Right lobe of liver (tissue), 6 donors: Measurements from ENCODE around the gene TTC38. TPM values are rescaled to one million over a fixed set of nuclear protein-coding genes. Genes with fewer than 3 reads are reported as not detected.
A peak's percentile ranks its signal among the peaks of the same experiment; 100 is the strongest.
"Not testable (repeated sequence)": the region's sequence is repeated elsewhere in the genome, so short reads cannot be mapped to it uniquely, and the experiment has no call there.

Source experiments
- ATAC-seq, 4 donors: fragments of 200-7000 bp; cut with Tn5 transposase; one replicate each; pipeline ENCODE4 v1.9.1; 2020; ENCODE audit warnings: mild to moderate bottlenecking in 4 of 4, moderate library complexity in 4 of 4
- DNase-seq, 3 donors: peaks; one replicate each; pipeline ENCODE4 v3.0.0-alpha.2; 2020
- H3K27ac ChIP-seq, 3 donors: fragments of 200-600 bp; one replicate each; pipeline ENCODE4 v1.8.0; 2022
- H3K27me3 ChIP-seq, 2 donors: fragments of 200-600 bp; one replicate each; pipeline ENCODE4 v1.8.0; 2022
- H3K36me3 ChIP-seq, 4 donors: fragments of 200-600 bp; sonication (generic) in 1 of 4; one replicate each; pipeline versions ENCODE4 v1.5.1 to v1.8.0; 2017 to 2022; ENCODE audit warnings: control low read depth in 1 of 4
- H3K4me1 ChIP-seq, 4 donors: fragments of 200-600 bp; sonication (generic) in 1 of 4; one replicate each; pipeline versions ENCODE4 v1.5.1 to v1.8.0; 2017 to 2022; ENCODE audit warnings: control low read depth in 1 of 4
- H3K4me3 ChIP-seq, 3 donors: fragments of 200-600 bp; one replicate each; pipeline ENCODE4 v1.8.0; 2022
- H3K9me3 ChIP-seq, 4 donors: fragments of 200-600 bp; sonication (generic) in 1 of 4; one replicate each; pipeline versions ENCODE4 v1.5.1 to v1.8.0; 2017 to 2022; ENCODE audit warnings: control low read depth in 1 of 4
- POLR2A ChIP-seq: fragments of 450-650 bp; IDR thresholded peaks from one replicate; pipeline ENCODE4 v1.6.1; 2017; ENCODE audit warnings: antibody characterized with exemption, mild to moderate bottlenecking
- WGBS: methylation state at CpG from one replicate; pipeline ENCODE4 v1.1.6; 2018; ENCODE audit warnings: low coverage, low lambda C conversion rate; ENCODE audit not compliant: insufficient coverage; ENCODE audit errors: missing lambda C conversion rate; 5-methylcytosine and 5-hydroxymethylcytosine counted together
- intact Hi-C, 2 donors: fragments of 100-400 bp; cut with DNase I; formaldehyde crosslinking; loops; one replicate each; pipeline versions ENCODE4 v1.11.2 to v1.14.1; 2022
- total RNA-seq, 6 experiments: library from RNA; depleted of rRNA in 2 of 6; stranded (reverse); fragments of >200 nt in 2 of 6; fragmentation: NEBNext Ultra II Directional in 3 of 6; extraction: Animal tissue kit (Norgen Biotek cat#: 25700) in 3 of 6; gene quantifications; one replicate each; pipeline versions ENCODE4 v1.1.0 to v1.2.4, GENCODE V29; 2016 to 2023
- TF ChIP-seq, protein P1 (sequence below), 4 donors: fragments of 200-600 bp in 3 of 4; fragments of 450-650 bp in 1 of 4; IDR thresholded peaks; one replicate each; pipeline versions ENCODE4 v1.5.1 to v1.8.0; 2016 to 2022; ENCODE audit warnings: antibody characterized with exemption in 4 of 4, mild to moderate bottlenecking in 2 of 4
- donor health status: DM: no; HTN: yes; CAD: no.
- donor health status: DM: no; HTN: no; CAD: no.
- donor health status: DM: no; HTN: no; CAD: no.
- donor health status: DM: no; HTN: yes; CAD: no.
- donor health status: DM: no; HTN: yes; CAD: no.

TTC38 gene
- total RNA-seq, 6 experiments from 2014 or later: 91.1 to 278 (median 195) TPM

DNA sequence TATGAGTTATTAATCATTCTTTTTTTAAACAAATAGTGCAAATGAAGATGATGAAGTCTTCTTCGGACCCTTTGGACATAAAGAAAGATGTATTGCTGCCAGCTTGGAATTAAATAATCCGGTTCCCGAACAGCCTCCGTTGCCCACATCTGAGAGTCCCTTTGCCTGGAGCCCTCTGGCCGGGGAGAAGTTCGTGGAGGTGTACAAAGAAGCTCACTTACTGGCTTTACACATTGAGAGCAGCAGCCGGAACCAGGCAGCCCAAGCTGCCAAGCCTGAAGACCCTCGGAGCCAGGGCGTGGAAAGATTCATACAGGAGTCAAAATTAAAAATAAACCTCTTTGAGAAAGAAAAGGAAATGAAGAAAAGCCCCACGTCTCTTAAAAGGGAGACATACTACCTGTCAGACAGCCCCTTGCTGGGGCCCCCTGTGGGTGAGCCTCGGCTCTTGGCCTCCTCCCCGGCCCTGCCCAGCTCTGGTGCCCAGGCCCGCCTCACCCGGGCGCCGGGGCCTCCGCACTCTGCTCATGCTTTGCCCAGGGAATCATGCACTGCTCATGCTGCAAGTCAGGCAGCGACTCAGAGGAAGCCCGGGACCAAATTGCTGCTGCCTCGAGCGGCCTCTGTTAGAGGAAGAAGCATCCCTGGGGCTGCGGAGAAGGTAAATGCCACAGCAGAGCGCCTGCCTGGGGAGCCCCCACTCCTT lies 40.6 kb downstream of the TTC38 start:
- Histone ChIP-seq H3K4me3 (no peak overlapping the region), H3K4me1 (no peaks in the 10 kb centered on the region), H3K36me3 (no peaks in the 10 kb centered on the region), H3K27ac (no peak overlapping the region), H3K27me3 (no peaks in the 10 kb centered on the region), H3K9me3 (no peaks in the 10 kb centered on the region)
- TF ChIP-seq POLR2A: no peak
- TF ChIP-seq, protein P1, sequence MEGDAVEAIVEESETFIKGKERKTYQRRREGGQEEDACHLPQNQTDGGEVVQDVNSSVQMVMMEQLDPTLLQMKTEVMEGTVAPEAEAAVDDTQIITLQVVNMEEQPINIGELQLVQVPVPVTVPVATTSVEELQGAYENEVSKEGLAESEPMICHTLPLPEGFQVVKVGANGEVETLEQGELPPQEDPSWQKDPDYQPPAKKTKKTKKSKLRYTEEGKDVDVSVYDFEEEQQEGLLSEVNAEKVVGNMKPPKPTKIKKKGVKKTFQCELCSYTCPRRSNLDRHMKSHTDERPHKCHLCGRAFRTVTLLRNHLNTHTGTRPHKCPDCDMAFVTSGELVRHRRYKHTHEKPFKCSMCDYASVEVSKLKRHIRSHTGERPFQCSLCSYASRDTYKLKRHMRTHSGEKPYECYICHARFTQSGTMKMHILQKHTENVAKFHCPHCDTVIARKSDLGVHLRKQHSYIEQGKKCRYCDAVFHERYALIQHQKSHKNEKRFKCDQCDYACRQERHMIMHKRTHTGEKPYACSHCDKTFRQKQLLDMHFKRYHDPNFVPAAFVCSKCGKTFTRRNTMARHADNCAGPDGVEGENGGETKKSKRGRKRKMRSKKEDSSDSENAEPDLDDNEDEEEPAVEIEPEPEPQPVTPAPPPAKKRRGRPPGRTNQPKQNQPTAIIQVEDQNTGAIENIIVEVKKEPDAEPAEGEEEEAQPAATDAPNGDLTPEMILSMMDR (IDR thresholded peaks at IDR 0.05): no peak
- ATAC-seq (no peak), DNase-seq (no peak)
- 79% methylated on average over 7 of the region's 23 CpGs for WGBS
- intact Hi-C loops: no loop called here

DNA sequence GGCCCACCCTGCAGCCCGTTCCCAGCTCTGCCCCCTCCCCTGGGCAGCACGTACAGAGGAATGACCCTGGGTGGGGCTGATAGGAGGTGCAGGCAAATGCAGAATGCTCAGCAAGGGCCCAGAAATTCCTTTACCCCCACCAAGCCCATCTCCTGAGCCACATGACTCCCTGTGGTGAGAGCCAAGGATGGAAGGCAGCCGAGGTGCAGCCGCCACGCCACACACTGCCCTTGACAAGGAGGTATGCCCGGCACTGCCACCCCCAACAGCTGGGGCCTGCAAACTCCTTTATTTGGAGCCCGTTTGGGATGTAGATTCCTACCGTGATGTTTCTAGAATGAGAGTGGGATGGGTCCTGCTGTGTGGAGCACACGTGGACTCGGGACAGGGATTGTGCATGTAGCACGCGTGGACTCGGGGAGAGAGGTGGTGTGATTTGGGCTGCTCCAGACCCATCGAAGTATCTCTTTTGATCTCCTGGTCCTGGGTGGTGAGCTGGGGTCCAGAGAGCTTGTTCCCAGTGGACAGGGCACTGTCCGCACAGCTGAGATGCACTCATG lies 41.8 kb downstream of the TTC38 start:
- Histone ChIP-seq H3K36me3 (no peaks in the 10 kb centered on the region), H3K27me3 (no peaks in the 10 kb centered on the region), H3K4me3 (no peak overlapping the region), H3K27ac (no peak overlapping the region), H3K4me1 (no peaks in the 10 kb centered on the region), H3K9me3 (no peaks in the 10 kb centered on the region)
- ATAC-seq: no peak
- 100% methylated on average over 1 of the region's 15 CpGs for WGBS
- intact Hi-C loops: loop anchor here (5.0 kb wide), 2 partner anchors 187 to 317 kb away; no protein-coding TSS in a partner anchor
- DNase-seq: no peak
- TF ChIP-seq, protein P1 (IDR thresholded peaks at IDR 0.05): no peak
- no peak for TF ChIP-seq POLR2A

DNA sequence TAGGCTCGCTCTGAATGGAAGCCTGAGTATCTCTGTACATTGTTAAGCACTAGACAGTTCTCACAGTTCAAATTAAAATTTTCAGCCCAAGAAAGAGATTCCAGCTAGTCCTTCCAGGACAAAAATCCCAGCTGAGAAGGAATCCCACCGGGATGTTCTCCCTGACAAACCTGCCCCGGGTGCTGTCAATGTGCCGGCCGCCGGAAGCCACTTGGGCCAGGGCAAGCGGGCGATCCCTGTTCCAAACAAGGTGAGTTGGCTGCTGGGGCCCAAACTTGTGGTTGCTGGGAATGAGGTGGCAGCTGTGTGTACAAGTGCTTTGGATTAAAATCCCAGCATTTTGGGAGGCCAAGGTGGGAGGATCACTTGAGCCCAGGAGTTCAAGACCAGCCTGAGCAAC lies 44.2 kb downstream of the TTC38 start:
- no peaks in the 10 kb centered on the region for H3K4me1 ChIP-seq
- TF ChIP-seq POLR2A: no peak
- TF ChIP-seq, protein P1 (IDR thresholded peaks at IDR 0.05): no peak
- intact Hi-C loops: loop anchor here (5.0 kb wide), 2 partner anchors 190 to 320 kb away; no protein-coding TSS in a partner anchor
- no peak overlapping the region for H3K27ac ChIP-seq
- H3K4me3 ChIP-seq: no peak overlapping the region
- DNase-seq: no peak
- no peak for ATAC-seq
- no peaks in the 10 kb centered on the region for H3K27me3 ChIP-seq
- no peaks in the 10 kb centered on the region for H3K36me3 ChIP-seq
- 100% methylated on average over 1 of the region's 8 CpGs for WGBS
- H3K9me3 ChIP-seq: no peaks in the 10 kb centered on the region

DNA sequence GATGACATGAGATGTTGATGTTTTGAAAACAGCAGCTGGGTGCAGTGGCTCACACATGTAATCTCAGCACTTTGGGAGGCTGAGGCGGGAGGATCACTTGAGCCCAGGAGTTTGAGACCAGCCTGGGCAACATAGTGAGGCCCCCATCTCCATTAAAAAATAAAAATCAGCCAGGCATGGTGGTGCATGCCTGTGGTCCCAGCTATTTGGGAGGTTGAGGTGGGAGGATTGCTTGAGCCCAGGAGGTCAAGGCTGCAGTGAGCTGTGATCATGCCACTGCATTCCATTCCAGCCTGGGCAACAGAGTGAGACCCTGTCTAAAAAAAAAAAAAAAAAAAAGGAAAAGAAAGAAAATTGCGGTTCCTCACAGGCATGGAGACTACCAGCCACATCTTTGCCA lies 45.0 kb downstream of the TTC38 start:
- peak in 1 of 3 donors; percentile 1 for DNase-seq
- intact Hi-C loops: loop anchor here (5.0 kb wide), 2 partner anchors 191 to 321 kb away; no protein-coding TSS in a partner anchor
- 92% methylated on average over 2 of the region's 2 CpGs for WGBS
- H3K27ac ChIP-seq, H3K27me3 ChIP-seq, H3K36me3 ChIP-seq, H3K4me3 ChIP-seq, H3K4me1 ChIP-seq, ATAC-seq, H3K9me3 ChIP-seq: not testable (repeated sequence)

DNA sequence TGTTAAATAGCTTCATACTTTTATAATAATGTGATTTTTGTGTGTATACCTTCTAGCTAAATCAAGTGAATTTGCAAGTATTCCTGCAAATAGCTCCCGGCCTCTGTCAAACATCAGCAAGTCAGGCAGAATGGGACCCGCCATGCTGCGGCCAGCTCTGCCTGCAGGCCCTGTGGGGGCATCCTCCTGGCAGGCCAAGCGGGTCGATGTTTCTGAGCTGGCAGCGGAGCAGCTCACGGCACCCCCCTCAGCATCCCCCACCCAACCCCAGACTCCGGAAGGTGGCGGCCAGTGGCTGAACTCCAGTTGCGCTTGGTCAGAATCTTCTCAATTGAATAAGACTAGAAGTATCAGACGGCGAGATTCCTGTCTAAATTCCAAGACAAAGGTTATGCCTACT lies 48.2 kb downstream of the TTC38 start:
- DNase-seq: no peak
- 96% methylated on average over 12 of the region's 12 CpGs for WGBS

More for the DNA sequence above, 48.2 kb downstream of the TTC38 start:
- Histone ChIP-seq H3K36me3 (no peaks in the 10 kb centered on the region), H3K27ac (no peak overlapping the region), H3K4me3 (no peak overlapping the region), H3K9me3 (no peaks in the 10 kb centered on the region), H3K4me1 (no peaks in the 10 kb centered on the region), H3K27me3 (no peaks in the 10 kb centered on the region)
- TF ChIP-seq, protein P1 (IDR thresholded peaks at IDR 0.05): no peak
- no peak for TF ChIP-seq POLR2A
- no peak for ATAC-seq
- intact Hi-C loops: no loop called here
